ENCODE data around the gene CSNK2A3.

CSNK2A3 gene

DNA sequence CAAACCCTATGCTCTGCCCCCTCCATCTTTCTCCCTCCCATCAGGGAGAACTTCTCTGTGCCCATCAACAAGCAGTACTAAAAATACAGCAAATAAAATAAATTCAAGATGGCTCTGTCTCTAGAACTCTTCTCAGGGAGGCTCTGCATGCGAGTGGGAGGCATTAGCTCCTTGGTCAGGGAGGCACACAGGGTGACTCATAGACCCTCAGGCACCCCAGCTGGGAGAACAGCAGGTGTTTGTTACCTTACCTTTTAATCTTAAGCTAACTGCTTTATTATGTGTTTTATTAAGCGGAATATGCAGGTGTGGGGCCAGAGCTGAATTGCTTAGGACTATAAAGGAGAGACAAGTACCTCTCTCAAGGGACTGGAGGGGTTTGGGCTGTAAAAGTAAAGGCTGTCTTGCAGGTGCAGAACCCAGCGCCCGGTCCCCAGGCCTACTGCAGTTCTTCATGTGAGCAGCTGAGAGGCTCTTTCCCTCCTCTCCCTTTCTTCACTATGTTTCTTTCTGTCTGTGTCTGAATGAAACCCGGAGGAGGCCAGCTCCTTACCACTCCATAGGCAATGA, 20.8 kb downstream of the CSNK2A3 start:
- DNase-seq: no peak

GRCh38 chr11:11329062-11329806, 23.8 kb downstream of the CSNK2A3 start:
- DNase-seq: no peak

DNA sequence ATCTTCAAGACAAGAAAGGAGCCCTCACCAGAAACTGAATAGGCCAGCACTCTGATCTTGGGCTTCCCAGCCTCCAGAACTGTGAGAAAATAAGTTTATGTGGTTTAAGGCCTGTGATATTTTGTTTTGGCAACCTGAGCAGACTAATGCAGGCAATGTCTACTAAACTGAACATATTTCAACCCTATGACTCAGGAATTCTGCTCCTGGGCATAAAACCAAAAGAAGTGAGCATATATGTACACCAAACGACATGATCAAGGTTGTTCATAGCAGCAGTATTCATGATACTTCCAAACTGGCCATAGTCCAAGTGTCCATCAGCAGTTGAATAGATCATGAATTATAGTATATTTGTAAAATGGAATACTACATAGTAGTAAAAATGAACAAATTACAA, 29.0 kb downstream of the CSNK2A3 start:
- no peak for DNase-seq

DNA sequence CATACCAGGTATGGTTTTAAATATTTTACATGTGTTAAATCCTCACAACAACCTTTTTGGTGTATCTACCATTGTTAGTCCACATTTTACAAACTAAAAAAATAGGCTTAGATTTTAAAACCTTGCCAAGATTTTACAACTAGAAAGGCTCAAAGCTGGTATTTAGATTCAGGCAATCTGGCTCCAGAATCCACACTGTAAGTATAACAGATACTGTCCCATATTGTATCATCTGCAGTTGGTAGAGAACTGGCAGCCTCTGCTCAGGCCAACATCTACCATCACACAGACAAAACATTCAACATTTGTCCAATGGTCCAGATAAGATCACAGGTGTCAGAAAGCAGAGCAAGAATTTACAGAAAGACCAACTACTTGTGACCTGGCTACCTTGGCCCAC, 30.9 kb downstream of the CSNK2A3 start:
- no peak for DNase-seq

DNA sequence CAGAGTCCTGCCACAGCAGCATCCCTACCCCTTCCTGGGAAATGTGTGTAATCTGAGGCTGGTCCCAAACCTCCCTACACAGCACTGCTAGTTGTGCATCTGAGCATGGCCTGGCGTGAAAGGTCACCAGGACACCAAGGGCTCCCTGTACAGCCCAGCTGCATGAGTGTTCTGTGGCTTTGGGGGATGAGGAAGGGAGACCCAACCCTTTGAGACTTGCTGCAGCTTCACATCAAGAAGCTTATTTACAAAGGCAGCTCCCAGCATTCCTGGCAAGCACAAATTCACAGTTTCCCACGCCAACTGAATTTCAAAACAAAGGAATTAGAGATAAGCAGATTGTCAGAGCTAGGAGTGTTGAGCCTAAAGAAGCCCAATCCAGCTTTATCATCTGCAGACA, 32.2 kb downstream of the CSNK2A3 start:
- DNase-seq: no peak

DNA sequence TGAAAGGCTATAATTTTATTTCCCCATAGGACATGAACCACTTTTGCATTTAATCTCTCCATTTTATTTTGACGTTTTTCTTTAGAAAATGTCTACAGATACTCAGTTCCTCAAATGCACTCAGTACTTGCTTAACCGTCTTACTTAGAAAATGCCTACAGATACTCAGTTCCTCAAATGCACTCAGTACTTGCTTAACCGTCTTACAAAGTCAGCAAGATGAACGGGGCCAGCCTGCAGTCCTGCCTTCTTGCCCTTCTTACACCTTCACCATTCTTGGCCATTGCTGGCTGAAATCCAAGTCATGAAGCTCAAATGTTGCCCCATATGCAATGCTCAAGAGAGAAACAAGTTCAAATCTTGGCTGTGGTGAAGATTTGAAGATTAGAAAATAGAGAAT, 34.1 kb downstream of the CSNK2A3 start:
- DNase-seq: no peak

DNA sequence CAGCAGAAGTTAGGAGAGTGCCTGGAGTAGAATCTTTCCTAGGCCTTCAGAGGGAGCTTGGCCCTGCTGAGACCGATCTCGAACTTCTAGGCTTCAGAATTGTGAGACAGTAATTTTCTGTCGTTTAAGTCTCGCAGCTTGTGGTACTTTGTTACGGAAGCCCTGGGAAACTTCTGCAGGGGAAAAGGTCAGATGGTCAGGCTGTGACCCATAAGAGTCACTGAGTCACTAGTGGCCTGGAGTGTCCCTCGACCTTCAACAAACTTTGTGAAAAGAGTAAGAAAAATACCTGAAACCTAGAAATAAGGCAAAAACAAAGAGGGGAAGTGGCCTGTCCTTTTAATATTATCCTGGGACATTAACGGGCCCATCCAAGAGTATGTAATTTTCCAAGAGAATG, 34.6 kb downstream of the CSNK2A3 start:
- DNase-seq: no peak

DNA sequence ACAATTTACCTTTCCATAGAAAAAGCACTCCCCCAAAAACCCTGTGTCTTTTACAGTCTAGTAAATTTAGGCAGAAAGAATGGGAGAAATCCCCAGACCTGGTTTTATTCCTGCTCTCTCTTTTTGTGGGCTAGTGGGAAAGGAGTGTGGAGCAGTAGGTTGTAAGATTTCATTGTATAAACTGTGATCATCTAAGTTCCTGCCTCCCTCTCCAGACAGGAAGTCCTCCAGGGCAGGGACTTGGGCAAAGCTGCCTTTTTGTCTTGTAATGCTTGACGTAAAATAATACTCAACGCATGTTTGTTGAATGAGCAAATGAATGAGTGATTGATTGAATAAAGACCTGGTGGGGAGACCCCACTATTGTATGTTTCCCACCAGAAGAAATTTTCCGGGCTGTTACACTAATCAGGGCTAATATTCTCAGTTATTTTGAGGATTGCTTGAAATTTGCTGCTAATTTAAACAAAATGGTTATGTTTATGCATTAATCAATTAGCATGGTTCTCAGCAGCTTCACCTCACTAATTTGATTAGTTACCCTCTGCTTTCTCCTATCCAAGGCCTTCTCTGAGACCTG, 36.3 kb downstream of the CSNK2A3 start:
- DNase-seq: no peak

GRCh38 chr11:11313902-11314692, 39.0 kb downstream of the CSNK2A3 start:
- DNase-seq: no peak

- no peak for DNase-seq
These were observed 39.6 kb downstream of the CSNK2A3 start for GRCh38 chr11:11313426-11313825.

- no peak for DNase-seq
These were observed 40.3 kb downstream of the CSNK2A3 start for GRCh38 chr11:11312738-11313137.

- no peak for DNase-seq
These were observed 41.9 kb downstream of the CSNK2A3 start for GRCh38 chr11:11311169-11311568.

GRCh38 chr11:11309906-11310305, 43.1 kb downstream of the CSNK2A3 start:
- DNase-seq: no peak

DNA sequence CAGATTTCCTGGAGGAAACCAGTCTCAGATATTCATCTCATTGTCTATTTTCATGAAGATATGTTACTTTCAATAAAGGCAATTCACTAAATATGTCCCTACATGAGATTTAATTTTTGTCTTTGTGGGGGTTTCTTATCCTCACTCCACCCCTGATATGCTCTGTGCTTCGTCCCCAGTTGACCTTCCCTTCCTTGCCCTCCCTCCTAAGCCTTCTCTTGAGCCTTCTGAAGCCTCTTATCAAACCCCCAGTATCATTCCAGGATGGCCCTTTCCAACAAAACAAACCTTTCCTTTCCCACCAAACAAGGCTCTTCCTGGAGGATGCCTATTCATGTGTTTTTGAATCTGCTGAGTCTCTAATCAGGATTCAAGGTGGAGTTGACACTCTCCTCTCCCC, 44.8 kb downstream of the CSNK2A3 start:
- DNase-seq: no peak

GRCh38 chr11:11306855-11307254, 46.2 kb downstream of the CSNK2A3 start:
- no peak for DNase-seq

DNA sequence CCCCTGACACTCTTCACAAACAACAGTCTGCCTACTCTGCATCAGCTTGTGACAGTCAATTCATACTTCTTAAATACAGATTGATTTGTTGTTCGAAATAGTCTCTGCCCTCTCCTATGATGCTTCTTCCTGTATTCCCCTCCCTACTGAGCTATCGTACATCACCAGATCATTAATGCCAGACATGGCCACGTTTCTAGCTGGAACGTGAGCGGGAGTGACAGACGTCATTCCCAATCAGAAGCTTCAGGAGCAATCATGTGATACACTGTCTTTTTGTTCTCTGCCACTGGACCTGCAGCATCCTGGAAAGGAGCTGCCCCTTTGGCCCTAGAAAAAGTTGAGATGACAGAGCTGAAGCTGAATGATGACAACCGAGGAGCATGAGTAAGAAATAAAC, 48.5 kb downstream of the CSNK2A3 start:
- DNase-seq: no peak

DNA sequence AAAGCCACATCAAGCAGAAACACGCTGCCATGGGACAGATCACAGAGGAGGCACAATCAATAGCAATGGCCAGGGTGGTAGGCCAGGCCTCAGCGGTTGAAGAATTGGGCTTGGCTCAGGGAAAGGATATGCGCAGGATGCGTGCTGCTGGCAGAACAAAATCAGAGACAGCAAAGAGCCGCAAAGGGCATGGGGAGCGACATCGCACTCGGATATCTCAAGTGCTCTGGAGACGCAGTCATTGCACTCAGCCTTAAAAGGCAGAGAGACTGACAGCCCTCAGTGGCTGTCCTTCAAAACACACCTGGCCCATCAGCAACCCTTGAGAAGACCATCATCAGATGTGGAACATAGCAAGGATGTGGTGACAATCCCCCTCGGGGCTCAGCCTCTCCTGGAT, 50.5 kb downstream of the CSNK2A3 start:
- DNase-seq: no peak

Measured in stimulated activated CD4-positive, alpha-beta T cell treated with anti-CD3 and anti-CD28 coated beads, Interleukin-2, amount 100 ng/mL, for 24 hours (primary cell).